GM21367 (cell line): Measurements from ENCODE around the gene EXOSC7.
"Not testable (repeated sequence)": the region's sequence is repeated elsewhere in the genome, so short reads cannot be mapped to it uniquely, and the experiment has no call there.

Experiments
- ATAC-seq: cut with Tn5 transposase; IDR thresholded peaks from one replicate; pipeline ENCODE4 v1.9.1; 2021; ENCODE audit not compliant: unreplicated experiment

The EXOSC7 gene

DNA sequence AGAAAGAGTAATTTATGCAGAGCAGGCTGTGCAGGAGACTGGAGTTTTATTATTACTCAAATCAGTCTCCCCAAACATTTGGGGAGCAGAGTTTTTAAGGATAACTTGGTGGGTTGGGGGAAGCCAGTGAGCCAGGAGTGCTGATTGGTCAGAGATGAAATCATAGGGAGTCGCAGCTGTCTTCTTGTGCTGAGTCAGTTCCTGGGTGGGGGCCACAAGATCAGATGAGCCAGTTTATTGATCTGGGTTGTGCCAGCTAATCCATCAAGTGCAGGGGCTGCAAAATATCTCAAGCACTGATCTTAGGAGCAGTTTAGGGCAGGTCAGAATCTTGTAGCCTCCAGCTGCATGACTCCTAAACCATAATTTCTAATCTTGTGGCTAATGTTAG is 77.8 kb downstream of the EXOSC7 start:
- not testable (repeated sequence) for ATAC-seq

DNA sequence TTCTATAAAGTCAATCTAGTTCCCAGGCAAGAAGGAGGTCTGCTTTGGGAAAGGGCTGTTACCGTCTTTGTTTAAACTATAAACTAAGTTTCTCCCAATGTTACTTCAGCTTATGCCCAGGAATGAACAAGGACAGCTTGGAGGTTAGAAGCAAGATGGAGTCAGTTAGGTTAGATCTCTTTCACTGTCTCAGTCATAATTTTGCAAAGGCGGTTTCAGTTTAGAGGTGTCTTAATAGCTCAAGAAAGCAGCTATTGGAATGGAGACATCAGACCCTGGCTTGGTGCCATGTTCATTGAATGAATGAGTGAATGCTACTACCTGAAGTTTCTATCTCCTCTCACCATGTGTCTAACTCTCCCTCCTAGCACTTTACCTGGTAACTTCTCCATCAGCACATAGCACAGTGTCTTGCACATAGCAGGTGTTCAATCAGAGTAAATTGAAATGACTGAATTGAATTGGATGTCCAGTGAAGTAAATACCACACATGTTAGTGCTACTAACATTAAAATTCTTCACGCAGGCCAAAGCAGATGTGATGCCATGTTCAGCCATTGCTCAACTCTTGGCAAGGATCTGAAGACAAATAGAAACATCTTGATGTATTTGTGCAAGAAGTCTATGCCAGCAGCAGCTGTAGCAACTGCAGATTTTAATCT is 78.3 kb downstream of the EXOSC7 start:
- ATAC-seq = no peak

DNA sequence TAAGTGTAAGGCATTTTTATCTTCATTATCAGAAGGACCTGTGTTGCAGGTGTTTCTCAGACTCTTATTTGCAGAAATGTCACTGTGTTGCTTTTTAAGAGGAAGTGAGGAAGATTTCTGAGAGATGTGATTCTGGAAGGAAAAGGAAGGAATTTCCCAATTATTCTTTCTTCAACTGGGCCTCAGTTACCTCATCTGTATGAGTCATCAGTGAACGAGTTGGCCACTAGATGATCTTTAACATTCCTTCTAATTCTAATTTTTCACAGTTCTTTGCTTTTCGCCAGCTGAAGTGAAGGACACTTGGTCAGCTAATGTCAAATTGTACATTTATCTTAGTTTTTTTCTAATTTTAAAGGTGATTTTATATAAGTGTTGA is 79.0 kb downstream of the EXOSC7 start:
- ATAC-seq = no peak

- no peak for ATAC-seq
Observed at GRCh38 chr3:45055411-45056143, 79.5 kb downstream of the EXOSC7 start.

- no peak for ATAC-seq
Observed at GRCh38 chr3:45056608-45057301, 80.7 kb downstream of the EXOSC7 start.

GRCh38 chr3:45057557-45057956 is 81.5 kb downstream of the EXOSC7 start:
- no peak for ATAC-seq

DNA sequence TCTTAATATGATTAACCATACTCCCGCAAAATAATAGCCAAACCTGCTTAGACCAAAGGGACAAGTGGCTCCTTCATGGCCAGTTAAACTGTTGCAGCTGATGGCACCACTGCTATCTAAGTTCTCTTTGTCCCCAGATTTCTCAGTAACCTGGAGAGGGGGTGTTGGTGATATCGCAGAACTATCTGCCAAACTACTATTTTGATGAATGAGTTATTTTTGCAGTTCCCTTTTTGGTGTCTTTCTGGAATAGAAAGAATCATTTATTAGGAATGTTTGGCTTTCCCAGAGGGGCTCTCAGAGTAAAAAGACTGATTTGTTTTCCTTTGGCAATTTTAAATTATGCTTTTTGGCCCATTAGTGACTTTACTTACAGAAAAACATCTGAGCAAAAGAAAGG is 83.1 kb downstream of the EXOSC7 start:
- ATAC-seq = no peak

GRCh38 chr3:45060165-45060892 is 84.3 kb downstream of the EXOSC7 start:
- ATAC-seq = no peak
